NCI-H146 treated with DMSO at 0.1 percent for 48 hours (cell line): ENCODE results near the gene ARG1.

Source experiments
- DNase-seq: peaks from one replicate; lab custom pipeline; 2025; ENCODE audit not compliant: unreplicated experiment; lab: John Stamatoyannopoulos, UW

Gene ARG1

DNA sequence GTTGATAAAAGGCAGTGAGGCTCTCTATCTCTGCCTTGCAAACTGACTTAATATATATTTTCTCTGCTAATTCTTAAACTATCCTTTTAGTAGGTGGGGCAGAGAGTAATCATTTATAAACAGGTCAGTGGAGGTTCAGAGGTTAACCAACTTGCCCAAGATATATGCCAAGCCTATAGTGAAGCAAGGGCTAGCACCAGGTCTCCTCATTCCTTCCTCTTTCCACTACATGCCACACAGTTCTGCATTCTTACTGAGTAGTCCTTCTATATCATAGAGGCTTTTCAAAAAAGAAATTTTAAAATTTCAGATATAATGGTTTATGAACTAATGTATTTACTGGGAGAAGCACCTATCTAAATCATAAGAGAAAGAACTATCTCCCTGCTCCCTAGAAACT, 8.5 kb downstream of the ARG1 start:
- DNase-seq, result no peak

DNA sequence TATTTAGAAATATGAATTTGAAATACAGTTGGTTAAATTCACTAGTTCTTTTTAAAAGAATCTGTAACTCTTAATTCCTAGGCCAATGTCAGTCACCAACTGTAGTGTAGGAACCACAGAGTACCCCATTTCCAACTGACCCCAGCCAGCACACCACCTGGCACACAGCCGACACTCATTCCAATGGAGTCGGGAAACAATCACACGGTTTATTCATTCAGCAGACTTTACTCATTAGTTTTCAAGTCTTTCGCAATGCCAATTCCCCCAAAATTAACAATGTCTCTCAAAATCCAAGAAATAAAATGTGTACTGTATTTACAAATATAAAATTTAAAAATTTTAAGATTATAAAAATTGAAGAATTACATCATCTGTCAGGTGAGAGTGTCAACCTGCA, 13.5 kb downstream of the ARG1 start:
- DNase-seq, result no peak

DNA sequence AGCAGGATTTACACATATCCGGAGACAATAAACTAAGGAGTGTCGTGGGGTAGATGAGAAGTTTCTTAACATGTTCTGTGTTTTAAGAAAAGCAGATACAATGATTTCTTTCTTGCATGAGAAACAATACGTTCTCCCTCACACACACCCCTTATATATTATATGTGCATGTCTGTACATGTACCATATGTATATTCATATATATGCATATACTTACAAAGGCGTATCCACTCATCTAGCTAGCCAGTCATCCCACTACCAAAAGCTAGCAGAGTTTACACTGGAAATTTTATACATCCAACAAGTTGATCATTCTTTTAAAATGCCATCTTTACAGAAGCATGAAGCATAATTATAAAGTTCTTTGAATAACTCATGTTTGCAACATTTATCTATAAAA, 14.9 kb downstream of the ARG1 start:
- no peak for DNase-seq

DNA sequence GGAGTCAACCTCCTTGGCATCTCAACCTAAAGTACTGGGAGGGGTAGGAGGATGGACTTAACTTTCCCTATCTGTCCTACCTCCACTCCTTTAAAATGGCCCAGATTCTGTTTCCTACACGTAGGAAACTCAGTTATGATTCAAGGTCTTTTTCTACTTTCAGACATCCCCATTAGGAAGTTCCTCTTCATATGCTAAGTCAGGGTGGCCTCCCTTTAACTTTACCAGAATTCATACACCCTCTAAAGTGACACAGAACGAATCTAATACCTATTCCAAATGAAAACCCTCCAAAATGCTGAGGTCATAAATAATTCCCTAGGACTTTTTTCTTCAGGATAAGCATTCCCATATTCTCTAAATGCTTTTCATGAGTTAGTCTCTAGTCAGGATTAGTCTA, 15.6 kb downstream of the ARG1 start:
- DNase-seq, result no peak

DNA sequence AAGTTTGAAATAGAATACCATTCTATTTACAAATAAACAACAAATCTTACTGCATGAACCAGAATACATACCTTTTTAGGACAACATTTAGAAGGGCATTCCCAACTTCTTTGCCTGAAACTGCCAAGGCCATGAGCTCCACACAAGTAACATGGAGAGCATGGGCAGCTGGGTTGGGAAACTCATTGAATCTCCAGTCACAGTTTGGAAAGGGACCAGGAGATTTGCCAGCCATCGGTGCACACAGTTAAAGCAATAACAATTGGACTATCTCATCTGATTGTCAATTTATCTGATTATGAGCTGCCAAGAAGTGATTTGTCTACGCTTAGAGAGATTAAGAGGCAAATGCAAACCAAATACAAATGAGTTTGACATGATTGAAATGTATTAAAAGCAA, 19.9 kb downstream of the ARG1 start:
- DNase-seq, result no peak

DNA sequence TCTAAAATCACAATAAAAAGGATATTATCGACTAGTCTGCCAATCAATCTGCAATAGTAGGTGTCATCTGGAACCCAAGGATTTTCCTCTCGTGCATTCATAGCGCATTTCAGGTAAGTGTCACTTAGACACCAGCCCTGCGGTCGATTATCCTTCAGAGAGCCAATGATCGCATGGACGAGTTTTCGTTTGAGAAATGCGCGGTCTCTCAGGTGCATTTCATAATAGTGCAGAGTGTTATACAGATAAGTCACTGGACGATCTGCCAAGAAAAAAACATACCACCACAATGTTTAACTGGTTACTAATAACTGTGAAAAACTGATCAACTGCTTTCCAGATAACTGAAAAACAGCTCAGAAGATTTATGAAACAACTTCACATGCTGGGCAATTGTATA, 21.0 kb downstream of the ARG1 start:
- DNase-seq, result no peak

DNA sequence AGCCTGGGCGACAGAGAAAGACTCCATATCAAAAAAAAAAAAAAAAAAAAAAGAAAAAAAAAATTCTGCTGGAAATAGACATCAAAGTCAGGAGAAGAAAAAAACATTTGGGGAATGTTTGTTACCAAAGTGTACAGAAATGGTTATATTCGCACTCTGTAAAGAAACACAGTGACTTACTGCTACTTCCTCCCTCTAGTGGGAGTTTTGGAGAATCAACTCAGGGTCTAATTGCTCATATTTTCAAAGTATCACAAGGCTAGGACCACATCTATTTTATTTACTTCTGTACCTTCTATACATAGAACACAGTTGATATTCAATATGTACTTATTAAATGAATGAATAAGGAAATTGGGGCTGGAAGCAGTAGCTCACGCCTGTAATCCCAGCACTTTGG, 24.4 kb downstream of the ARG1 start:
- DNase-seq, result no peak

DNA sequence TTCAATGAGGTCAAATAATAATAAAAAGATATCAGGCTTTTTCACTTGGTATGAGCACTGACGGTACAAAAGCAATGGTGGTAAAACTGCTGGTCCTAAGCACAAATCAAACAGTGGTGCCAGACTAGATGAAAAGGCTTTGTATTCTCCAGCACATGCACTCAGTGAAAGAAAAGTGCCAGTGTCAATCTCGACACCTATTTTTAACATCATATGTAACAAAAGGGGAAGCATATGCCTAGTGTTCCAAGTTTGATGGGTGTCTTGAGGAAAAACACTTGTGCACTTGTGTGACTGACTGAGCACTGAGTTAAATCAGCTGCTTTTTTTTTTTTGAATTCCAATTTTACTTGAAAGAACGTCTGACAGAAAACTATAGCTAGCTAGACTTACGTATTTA, 27.7 kb downstream of the ARG1 start:
- DNase-seq, result no peak

DNA sequence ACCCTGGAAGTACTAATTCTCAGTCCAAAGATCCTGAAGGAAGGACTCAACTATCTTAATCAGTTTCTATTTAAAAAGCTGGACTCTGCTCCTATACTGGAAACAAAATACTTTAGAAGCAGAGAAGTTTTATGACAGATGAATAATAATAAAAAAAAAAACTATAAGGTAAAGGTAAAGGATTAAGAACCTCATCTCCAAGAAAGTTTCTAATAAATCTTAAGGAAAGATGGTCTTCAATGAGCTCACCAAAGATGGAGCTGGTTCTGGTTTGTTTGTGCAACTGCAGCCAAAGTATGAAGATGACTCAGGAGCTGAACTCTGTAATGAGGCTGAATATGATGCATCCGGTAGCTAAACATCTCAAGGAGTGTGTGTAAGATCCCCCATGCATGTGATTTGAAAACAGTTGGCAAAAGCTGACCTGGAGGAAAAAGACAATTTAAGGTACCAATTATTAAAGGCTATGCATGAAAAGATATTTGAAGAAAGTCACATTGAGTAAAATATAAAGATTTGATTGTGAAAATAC, 29.8 kb downstream of the ARG1 start:
- no peak for DNase-seq

DNA sequence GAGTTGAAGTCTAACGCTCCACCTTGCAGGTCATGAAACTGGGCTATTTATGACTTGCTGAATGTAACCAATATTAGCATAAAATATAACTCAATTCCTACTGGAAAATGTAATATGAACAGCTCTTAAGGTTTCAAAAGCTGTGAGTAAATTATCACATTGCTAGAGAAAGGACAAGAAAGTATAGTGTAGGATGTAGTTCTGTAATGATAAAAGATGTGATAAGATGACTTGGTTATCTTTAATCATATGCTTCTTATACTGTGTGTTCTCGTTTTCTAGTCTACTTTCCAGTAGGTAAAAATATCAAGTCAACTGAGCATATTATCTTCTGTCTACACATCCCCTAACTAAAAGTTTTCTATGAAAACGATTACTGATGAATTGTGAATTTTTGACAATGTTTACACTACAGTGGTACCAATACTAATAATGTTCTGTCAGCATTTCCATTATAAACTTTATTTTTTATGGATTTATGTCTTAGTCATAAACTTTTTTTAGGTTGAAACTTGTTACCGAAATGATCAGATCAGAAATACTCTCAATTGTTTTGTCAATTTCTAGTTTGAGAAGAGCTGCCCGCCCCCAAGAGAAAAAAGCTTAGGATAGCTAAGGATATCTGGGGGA, 40.4 kb downstream of the ARG1 start:
- no peak for DNase-seq

DNA sequence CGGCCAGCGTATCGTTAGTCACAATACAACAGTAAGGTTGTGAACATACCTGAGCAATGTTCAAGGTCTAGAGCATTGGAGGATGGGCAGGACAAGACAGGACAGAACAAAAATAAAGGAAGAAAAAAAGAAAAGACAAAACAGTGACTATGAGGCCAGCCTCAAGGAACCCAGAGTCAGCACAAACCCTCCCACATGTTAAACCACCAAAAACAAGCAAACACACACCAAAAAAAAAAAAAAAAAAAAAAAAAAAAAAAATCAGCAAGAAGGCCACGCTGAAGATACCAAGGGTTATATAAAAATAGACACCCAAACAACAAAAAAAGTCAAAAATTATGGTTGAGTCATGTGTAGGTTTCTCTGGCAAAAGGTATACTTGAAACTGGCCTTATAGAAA, 42.2 kb downstream of the ARG1 start:
- no peak for DNase-seq

DNA sequence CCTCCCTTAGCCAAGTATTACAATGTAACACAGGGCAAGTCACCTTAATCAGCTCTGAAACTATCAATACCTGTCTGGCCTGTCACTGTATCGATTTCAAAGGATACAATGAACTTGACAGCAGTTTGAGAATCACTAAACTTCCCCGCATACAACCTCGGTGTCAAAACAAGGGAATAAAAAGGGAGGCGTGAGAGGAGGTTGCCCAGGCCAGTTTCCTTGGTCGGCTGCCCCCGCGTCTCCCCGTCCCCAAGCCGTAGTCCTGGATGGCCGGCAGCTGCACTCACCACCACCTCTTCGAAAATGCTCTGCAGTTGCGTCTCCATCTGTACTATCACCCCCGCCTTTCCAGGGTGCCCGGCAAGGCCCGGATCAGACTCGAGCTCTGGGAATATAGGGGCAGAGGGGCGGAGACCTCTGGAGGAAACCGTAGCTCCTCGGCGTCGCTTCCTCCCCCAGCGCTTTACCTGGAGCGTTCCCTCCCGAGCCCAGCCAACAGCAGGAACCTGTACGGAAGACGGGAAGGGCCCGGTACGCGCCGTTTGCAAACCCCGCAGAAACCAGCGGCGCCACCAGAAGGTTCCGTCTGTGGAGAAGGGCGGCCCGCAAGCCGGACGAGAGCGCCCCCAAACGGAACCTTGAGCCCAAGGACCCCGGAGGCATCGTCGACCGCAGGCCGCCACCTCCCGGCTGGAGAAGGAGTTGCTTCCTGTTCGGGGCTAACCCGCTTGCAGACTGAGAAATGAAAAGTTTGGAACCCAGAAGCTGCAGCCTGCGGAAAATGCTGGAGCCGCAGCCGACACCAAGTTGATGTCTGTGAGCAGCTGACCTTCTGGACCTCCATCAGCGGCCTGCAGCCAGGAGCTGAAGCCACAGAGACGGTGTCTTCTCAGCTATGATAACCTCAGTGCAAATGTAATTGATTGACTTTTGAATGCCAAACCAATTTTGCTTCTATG, 55.0 kb downstream of the ARG1 start, which contains the start of gene MED23:
TSS of gene MED23 (minus strand) at position 519 of the 959 bp plus-strand sequence. CDS start at position 326, 193 bp downstream.
- peak; percentile 96 for DNase-seq

DNA sequence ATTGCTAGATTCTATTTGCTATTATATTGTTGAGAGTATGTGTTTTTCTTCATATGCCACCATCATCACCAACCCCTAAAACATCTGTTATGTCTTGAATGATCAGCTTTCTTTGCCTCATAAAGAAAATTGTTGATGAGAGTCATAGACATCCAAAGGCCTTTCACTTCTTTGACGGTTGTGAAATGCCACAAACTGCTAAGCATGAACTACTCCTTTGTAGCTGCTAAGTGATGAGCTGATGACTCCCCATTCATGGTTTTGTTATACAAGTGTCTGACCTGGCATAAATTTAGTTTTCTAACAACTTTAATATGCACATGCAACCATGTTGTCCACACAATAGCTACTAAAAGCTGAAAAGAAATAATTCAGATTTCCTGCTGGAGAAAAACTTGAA, 55.7 kb downstream of the ARG1 start:
- DNase-seq, result no peak

DNA sequence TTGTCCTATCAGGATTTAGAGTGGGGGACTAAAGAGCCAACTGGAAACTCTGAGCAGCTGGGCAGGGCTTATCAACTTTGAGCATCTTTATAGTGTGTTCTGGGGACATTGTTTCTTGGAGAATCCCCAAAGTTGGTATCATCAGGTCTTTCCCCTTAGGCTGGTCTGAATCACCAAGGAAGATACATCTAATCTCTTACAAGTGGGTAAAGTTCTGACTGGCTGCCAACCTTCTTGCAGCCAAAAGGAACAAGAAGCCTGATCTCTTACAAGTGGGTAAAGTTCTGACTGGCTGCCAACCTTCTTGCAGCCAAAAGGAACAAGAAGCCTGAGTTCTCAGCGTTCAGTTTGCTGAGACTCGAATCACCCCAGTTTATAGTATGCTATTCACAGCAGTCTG, 56.6 kb downstream of the ARG1 start:
- DNase-seq, result no peak

DNA sequence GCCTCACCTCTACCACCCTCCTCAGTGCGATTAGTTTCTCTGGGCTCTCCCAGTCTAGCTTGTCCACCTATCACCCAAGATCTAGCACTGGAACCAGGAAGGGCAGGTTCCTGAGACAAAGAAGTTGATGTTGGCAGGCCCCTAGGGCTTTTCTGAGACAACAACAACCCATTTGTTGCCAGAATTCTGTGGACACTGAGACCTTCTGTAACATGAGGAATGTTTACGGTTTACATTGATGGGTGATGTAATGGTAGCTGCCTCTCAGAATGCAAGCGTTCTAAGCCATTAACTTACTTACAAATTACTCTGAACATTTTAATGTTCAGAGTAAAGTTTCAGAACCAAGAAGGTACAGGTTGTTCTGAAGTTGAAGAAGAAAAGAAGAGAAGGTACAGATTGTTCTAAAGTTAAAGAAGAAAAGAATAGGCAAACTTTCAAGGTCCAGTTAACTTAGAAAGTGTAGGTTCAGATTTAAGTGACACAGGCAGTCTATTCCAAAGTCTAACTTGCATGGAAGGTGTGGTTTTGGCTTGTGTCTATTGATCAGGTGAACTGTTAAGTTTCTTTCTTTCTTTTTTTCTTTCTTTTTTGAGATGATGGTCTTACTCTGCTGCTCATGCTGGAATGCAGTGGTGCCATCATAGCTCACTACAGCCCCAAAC, 58.7 kb downstream of the ARG1 start:
- DNase-seq, result no peak
